SK-N-SH (cell line): ENCODE data around the gene RB1. TPM values are rescaled to one million over a fixed set of nuclear protein-coding genes. Genes with fewer than 3 reads are reported as not detected.

Experiments used
- CTCF ChIA-PET: fragments of 300-600, 350-600 bp; formaldehyde crosslinking; extraction: SDS; loops from one replicate; lab custom pipeline; 2021; lab: Yijun Ruan, JAX
- POLR2A ChIA-PET: fragments of 350-600 bp; sonication (Branson Sonifier 250); formaldehyde crosslinking; extraction: SDS; loops from one replicate; lab custom pipeline; 2020; ENCODE audit warnings: antibody characterized with exemption, inconsistent platforms; lab: Yijun Ruan, JAX
- DNase-seq: peaks from one replicate; pipeline ENCODE4 v3.0.0; 2012
- H2AFZ ChIP-seq: fragments of 200-600 bp; sonication (generic); 2 replicates; pipeline ENCODE4 v1.8.1; 2016; ENCODE audit warnings: antibody characterized with exemption, mild to moderate bottlenecking, low read depth
- H3F3A ChIP-seq: fragments of 200-600 bp; sonication (generic); replicated peaks from 2 replicates; pipeline ENCODE3; 2016; ENCODE audit warnings: antibody characterized with exemption, mild to moderate bottlenecking; ENCODE audit not compliant: insufficient read depth
- H3K27ac ChIP-seq, 2 experiments: fragments of 200-500 bp in 1 of 2; fragments of 200-600 bp in 1 of 2; sonication (Bioruptor generic) in 1 of 2; sonication (generic), shearing (Covaris generic) in 1 of 2; 2 replicates each; pipeline versions ENCODE4 v1.5.1 to v1.6.1; 2014 to 2016; ENCODE audit warnings: low read depth in 2 of 2, inconsistent platforms in 1 of 2, low read length in 1 of 2, mild to moderate bottlenecking in 1 of 2, mixed read lengths in 1 of 2
- H3K27me3 ChIP-seq: fragments of 200-600 bp; sonication (generic), shearing (Covaris generic); 2 replicates; pipeline ENCODE4 v1.6.1; 2016; ENCODE audit warnings: mixed run types; ENCODE audit not compliant: insufficient read depth
- H3K36me3 ChIP-seq, 2 experiments: fragments of 200-500 bp in 1 of 2; fragments of 200-600 bp in 1 of 2; sonication (Bioruptor generic) in 1 of 2; sonication (generic) in 1 of 2; replicated peaks in 1 of 2; 2 replicates each; pipeline versions ENCODE3 to v1.5.1; 2014 to 2016; ENCODE audit warnings: low read length in 1 of 2, mild to moderate bottlenecking in 1 of 2; ENCODE audit not compliant: insufficient read depth in 2 of 2, control insufficient read depth in 1 of 2
- H3K4me1 ChIP-seq, 2 experiments: fragments of 200-500 bp in 1 of 2; fragments of 200-600 bp in 1 of 2; sonication (Bioruptor generic) in 1 of 2; sonication (generic), shearing (Covaris generic) in 1 of 2; 2 replicates each; pipeline versions ENCODE4 v1.5.1 to v1.6.1; 2014 to 2016; ENCODE audit warnings: low read depth in 1 of 2, low read length in 1 of 2, mixed run types in 1 of 2; ENCODE audit not compliant: insufficient read depth in 2 of 2, control insufficient read depth in 1 of 2
- H3K4me2 ChIP-seq: fragments of 200-600 bp; sonication (generic), shearing (Covaris generic); 2 replicates; pipeline ENCODE4 v1.6.1; 2017; ENCODE audit warnings: mixed run types
- H3K4me3 ChIP-seq, 2 experiments: fragments of 200-500 bp in 1 of 2; fragments of 200-600 bp in 1 of 2; sonication (Bioruptor generic) in 1 of 2; sonication (generic), shearing (Covaris generic) in 1 of 2; 2 replicates each; pipeline versions ENCODE4 v1.5.1 to v1.8.1; 2014 to 2016; ENCODE audit warnings: low read depth in 2 of 2, inconsistent platforms in 1 of 2, low read length in 1 of 2, mild to moderate bottlenecking in 1 of 2, mixed read lengths in 1 of 2, moderate library complexity in 1 of 2
- H3K79me2 ChIP-seq: fragments of 200-600 bp; sonication (generic); 2 replicates; pipeline ENCODE4 v1.8.1; 2017; ENCODE audit warnings: mild to moderate bottlenecking; ENCODE audit not compliant: insufficient read depth
- H3K9ac ChIP-seq: fragments of 200-600 bp; sonication (generic); 2 replicates; pipeline ENCODE4 v1.6.1; 2017; ENCODE audit warnings: mixed run types
- H3K9me2 ChIP-seq: fragments of 200-600 bp; sonication (generic); 2 replicates; pipeline ENCODE4 v1.6.1; 2017; ENCODE audit warnings: mixed run types
- H3K9me3 ChIP-seq: fragments of 200-600 bp; sonication (generic); 2 replicates; pipeline ENCODE4 v1.6.1; 2017; ENCODE audit warnings: mixed run types, mild to moderate bottlenecking, moderate library complexity
- H4K20me1 ChIP-seq: fragments of 200-600 bp; sonication (generic); 2 replicates; pipeline ENCODE4 v1.6.1; 2017; ENCODE audit warnings: mild to moderate bottlenecking, mixed run types; ENCODE audit not compliant: insufficient read depth
- EP300 ChIP-seq, 2 experiments: IDR thresholded peaks; 2 replicates each; pipeline versions ENCODE4 v1.4.0 to v1.6.1; 2012; ENCODE audit warnings: borderline replicate concordance in 1 of 2, low read depth in 1 of 2, low read length in 1 of 2
- FOSL2 ChIP-seq: IDR thresholded peaks from 2 replicates; pipeline ENCODE4 v1.4.0; 2012; ENCODE audit warnings: low read depth, mild to moderate bottlenecking, moderate library complexity, borderline replicate concordance
- FOXM1 ChIP-seq: IDR thresholded peaks from 2 replicates; pipeline ENCODE4 v1.4.0; 2012; ENCODE audit warnings: low read depth, mild to moderate bottlenecking
- NRF1 ChIP-seq: IDR thresholded peaks from 2 replicates; pipeline ENCODE4 v1.6.1; 2012; ENCODE audit warnings: low read depth, mild to moderate bottlenecking, low read length
- POLR2AphosphoS5 ChIP-seq: IDR thresholded peaks from 2 replicates; pipeline ENCODE4 v1.6.1; 2012; ENCODE audit warnings: low read depth, low read length
- RAD21 ChIP-seq: IDR thresholded peaks from 2 replicates; pipeline ENCODE4 v1.6.1; 2012; ENCODE audit warnings: mild to moderate bottlenecking, low read length
- SMC3 ChIP-seq: IDR thresholded peaks from 2 replicates; pipeline ENCODE4 v1.6.1; 2012; ENCODE audit warnings: low read depth, low read length, improper control_type of control experiment
- WGBS: methylation state at CpG from one replicate; pipeline ENCODE4 v1.1.6; 2017; ENCODE audit warnings: low lambda C conversion rate; 5-methylcytosine and 5-hydroxymethylcytosine counted together
- polyA plus RNA-seq, 3 experiments: library from polyadenylated mRNA; depleted of rRNA; stranded (reverse); fragments of >200 nt; gene quantifications; 2 replicates each; pipeline ENCODE4 v1.2.3, GENCODE V29; 2012
- TF ChIP-seq, protein P1 (sequence below): IDR thresholded peaks from 2 replicates; pipeline ENCODE4; 2012
- TF ChIP-seq, protein P2 (sequence below): fragments of 200-600 bp; sonication (generic); IDR thresholded peaks from 2 replicates; pipeline ENCODE4 v1.6.1; 2017; ENCODE audit warnings: antibody characterized with exemption, mild to moderate bottlenecking, moderate library complexity
- TF ChIP-seq, protein P3 (sequence below): fragments of 150-350 bp; IDR thresholded peaks from 2 replicates; pipeline ENCODE4 v1.6.1; 2017; ENCODE audit warnings: antibody characterized with exemption, low read length, low read depth, borderline replicate concordance
- TF ChIP-seq, protein P4 (sequence below): IDR thresholded peaks from 2 replicates; pipeline ENCODE4 v1.4.0; 2012; ENCODE audit warnings: low read depth

Gene RB1
- polyA plus RNA-seq, 1 of the 3 experiments (the other 2 are of a cell fraction): 11.5 TPM

DNA sequence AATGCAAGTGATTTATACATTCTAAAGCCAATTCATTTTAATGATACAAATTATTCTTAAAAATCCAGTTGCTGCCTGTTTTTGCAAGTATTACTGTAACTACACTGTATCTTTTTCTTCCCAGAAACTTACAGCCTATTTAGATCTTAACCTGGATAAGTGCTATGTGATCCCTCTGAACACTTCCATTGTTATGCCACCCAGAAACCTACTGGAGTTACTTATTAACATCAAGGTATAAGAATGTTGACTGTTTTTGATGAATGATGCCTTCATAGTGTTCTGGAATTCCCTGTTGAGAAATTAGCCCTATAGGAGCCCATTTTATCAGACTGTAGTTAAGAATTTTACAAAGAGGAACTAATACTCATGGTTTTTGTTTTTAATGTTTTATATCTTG lies 45.5 kb upstream of the RB1 start:
- H3K36me3 ChIP-seq: peaks cover 78 to 81% of the 10 kb centered on the region in 2 experiments
- TF ChIP-seq RAD21 (no peak), NRF1 (no peak), EP300 (IDR thresholded peaks at IDR 0.05; ENCODE audit: borderline replicate concordance in 1 of 2, low read depth in 1 of 2, low read length in 1 of 2) (no peak), SMC3 (no peak)
- TF ChIP-seq, protein P1, sequence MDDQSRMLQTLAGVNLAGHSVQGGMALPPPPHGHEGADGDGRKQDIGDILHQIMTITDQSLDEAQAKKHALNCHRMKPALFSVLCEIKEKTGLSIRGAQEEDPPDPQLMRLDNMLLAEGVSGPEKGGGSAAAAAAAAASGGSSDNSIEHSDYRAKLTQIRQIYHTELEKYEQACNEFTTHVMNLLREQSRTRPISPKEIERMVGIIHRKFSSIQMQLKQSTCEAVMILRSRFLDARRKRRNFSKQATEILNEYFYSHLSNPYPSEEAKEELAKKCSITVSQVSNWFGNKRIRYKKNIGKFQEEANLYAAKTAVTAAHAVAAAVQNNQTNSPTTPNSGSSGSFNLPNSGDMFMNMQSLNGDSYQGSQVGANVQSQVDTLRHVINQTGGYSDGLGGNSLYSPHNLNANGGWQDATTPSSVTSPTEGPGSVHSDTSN: no peak
- TF ChIP-seq, protein P2, sequence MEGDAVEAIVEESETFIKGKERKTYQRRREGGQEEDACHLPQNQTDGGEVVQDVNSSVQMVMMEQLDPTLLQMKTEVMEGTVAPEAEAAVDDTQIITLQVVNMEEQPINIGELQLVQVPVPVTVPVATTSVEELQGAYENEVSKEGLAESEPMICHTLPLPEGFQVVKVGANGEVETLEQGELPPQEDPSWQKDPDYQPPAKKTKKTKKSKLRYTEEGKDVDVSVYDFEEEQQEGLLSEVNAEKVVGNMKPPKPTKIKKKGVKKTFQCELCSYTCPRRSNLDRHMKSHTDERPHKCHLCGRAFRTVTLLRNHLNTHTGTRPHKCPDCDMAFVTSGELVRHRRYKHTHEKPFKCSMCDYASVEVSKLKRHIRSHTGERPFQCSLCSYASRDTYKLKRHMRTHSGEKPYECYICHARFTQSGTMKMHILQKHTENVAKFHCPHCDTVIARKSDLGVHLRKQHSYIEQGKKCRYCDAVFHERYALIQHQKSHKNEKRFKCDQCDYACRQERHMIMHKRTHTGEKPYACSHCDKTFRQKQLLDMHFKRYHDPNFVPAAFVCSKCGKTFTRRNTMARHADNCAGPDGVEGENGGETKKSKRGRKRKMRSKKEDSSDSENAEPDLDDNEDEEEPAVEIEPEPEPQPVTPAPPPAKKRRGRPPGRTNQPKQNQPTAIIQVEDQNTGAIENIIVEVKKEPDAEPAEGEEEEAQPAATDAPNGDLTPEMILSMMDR: no peak
- H3F3A ChIP-seq: no peaks in the 10 kb centered on the region
- CTCF ChIA-PET: interaction anchor here (0.7 kb wide), 1 partner anchor 38 kb away, joined by 3 read pairs; no protein-coding TSS in a partner anchor
- no peak overlapping the region for H2AFZ ChIP-seq
- no peaks in the 10 kb centered on the region for H3K9me2 ChIP-seq
- peaks cover 6% of the 10 kb centered on the region; the same call in 1 of the 2 replicates for H3K79me2 ChIP-seq
- no peak for DNase-seq
- no peaks in the 10 kb centered on the region for H3K27me3 ChIP-seq
- H3K9me3 ChIP-seq: no peaks in the 10 kb centered on the region
- no peak overlapping the region for H3K9ac ChIP-seq
- H4K20me1 ChIP-seq: no peaks in the 10 kb centered on the region; the same call in 1 of the 2 replicates
- H3K4me2 ChIP-seq: no peak overlapping the region
- POLR2A ChIA-PET: no interaction called here
- no peak overlapping the region for H3K4me3 ChIP-seq
- H3K27ac ChIP-seq: no peak overlapping the region
- H3K4me1 ChIP-seq: no peaks in the 10 kb centered on the region

DNA sequence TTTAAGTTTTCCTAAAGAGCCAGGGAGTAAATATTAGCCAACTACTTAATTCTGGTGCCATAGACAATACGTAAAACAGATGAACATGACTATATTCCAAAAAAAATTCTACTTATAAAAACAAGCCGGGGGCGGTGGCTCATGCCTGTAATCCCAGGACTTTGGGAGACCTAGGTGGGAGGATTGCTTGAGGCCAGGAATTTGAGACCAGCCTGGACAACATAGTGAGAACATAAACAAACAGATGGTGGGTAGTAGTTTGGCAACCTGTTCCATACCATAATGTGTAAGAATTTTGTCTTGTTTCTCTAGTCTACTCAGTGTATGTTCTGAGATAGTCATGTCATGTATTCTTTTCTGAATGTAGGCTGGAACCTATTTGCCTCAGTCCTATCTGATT lies 45.1 kb upstream of the RB1 start:
- Histone ChIP-seq H3K9ac (no peak overlapping the region), H3K4me3 (no peak overlapping the region), H3F3A (no peaks in the 10 kb centered on the region), H3K27me3 (no peaks in the 10 kb centered on the region), H2AFZ (no peak overlapping the region), H3K79me2 (peaks cover 2% of the 10 kb centered on the region; the same call in 1 of the 2 replicates), H3K4me1 (no peaks in the 10 kb centered on the region), H3K9me2 (no peaks in the 10 kb centered on the region), H3K9me3 (no peaks in the 10 kb centered on the region), H3K4me2 (no peak overlapping the region), H4K20me1 (no peaks in the 10 kb centered on the region), H3K27ac (no peak overlapping the region), H3K36me3 (peaks cover 82 to 83% of the 10 kb centered on the region in 2 experiments)
- 96% methylated on average over 3 of the region's 3 CpGs for WGBS
- DNase-seq: no peak
- TF ChIP-seq RAD21 (no peak), FOSL2 (no peak), NRF1 (no peak), FOXM1 (no peak), POLR2AphosphoS5 (no peak)
- TF ChIP-seq, protein P3, sequence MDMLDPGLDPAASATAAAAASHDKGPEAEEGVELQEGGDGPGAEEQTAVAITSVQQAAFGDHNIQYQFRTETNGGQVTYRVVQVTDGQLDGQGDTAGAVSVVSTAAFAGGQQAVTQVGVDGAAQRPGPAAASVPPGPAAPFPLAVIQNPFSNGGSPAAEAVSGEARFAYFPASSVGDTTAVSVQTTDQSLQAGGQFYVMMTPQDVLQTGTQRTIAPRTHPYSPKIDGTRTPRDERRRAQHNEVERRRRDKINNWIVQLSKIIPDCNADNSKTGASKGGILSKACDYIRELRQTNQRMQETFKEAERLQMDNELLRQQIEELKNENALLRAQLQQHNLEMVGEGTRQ: no peak
- TF ChIP-seq, protein P4, sequence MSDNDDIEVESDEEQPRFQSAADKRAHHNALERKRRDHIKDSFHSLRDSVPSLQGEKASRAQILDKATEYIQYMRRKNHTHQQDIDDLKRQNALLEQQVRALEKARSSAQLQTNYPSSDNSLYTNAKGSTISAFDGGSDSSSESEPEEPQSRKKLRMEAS: no peak
- ChIA-PET POLR2A (no interaction called here), CTCF (no interaction called here)
